HG02885 (cell line): Measurements from ENCODE around the gene UTF1.
"Not testable (repeated sequence)": the region's sequence is repeated elsewhere in the genome, so short reads cannot be mapped to it uniquely, and the experiment has no call there.

Experiments used
- ATAC-seq: cut with Tn5 transposase; IDR thresholded peaks from one replicate; pipeline ENCODE4 v1.9.1; 2021; ENCODE audit warnings: mild to moderate bottlenecking; ENCODE audit not compliant: unreplicated experiment, poor library complexity

The UTF1 gene

GRCh38 chr10:133224756-133225372 is 5.2 kb upstream of the UTF1 start:
- no peak for ATAC-seq

GRCh38 chr10:133225707-133226191 is 4.3 kb upstream of the UTF1 start:
- ATAC-seq = no peak

DNA sequence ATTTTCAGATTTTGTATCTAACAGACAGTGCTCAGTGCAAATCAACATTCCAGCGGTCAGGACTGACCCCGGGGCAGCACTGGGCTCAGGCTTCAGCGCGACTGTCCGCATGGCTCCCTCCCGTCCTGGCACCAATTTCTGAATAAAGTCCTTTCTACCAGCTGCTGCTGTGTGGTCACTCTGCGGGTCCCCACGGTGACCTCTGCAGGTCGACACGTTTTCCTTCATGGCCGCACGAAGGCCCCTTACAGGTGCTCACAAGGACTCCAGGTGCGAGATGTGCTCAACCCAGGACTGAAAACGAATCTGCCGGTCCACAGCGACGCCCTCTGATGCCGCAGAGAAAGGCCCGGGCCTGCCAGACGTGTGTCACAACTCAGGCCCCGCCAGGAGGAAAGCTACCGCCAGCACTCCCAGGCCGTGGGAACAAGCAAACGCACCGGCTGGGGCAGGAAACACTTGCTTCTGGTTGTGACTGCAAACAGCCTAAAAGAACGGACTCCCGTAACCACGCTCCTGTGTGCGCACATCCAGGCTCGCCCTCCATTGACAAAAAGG is 3.7 kb upstream of the UTF1 start:
- ATAC-seq = no peak

DNA sequence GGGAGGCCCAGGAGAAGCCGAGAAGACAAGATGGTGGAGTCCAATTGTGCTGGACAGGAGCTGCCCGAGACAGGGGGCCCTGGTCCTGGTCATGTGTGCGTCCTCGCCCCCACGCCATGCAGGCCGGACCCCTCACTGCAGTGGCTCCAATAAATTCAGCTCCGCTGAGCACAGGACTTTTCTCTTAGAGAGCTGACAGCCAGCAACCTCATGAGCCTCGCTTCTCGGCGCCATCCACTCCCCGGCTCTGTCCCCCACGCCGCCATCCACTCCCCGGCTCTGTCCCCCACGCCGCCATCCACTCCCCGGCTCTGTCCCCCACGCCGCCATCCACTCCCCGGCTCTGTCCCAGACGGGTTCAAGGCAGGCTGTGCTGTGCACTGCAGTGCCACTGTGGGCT is 2.8 kb upstream of the UTF1 start:
- no peak for ATAC-seq

DNA sequence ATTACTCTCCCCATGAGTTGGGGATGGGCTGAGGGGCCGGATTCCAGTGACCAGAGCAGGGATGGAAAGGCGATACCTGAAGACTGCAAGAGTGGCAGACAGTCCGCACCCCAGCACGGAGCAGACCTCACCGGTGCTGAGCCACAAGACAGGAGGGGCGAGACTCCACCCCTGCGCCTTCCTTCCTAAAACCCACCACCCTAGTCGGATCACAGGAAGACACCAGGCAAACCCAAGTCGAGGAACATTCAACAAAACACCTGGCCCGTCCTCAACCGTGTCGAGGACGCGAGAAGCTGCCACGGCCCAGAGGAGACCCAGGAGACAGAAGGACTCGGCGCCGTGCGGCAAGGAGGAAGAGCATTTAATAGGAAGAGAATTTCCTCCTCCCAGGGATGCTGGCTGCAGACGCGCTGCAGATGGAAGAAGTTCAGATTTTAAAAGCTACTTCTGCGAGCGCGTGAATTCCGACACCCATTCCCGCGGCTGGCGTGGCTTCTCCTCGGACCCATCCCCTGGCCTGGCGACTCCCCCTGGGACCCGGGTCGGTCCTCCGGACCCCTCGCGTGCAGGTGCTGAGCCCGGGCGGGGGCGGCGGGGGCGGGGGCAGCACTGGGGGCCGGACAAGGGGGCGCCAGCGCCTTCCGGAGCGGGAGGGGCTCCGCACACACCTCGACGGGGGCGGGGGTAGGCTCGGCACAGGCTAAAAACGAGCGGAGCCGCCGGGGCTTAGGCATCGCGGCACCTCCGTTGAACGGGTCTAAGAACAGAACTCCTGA is 563 bp upstream of the UTF1 start:
- no peak for ATAC-seq

DNA sequence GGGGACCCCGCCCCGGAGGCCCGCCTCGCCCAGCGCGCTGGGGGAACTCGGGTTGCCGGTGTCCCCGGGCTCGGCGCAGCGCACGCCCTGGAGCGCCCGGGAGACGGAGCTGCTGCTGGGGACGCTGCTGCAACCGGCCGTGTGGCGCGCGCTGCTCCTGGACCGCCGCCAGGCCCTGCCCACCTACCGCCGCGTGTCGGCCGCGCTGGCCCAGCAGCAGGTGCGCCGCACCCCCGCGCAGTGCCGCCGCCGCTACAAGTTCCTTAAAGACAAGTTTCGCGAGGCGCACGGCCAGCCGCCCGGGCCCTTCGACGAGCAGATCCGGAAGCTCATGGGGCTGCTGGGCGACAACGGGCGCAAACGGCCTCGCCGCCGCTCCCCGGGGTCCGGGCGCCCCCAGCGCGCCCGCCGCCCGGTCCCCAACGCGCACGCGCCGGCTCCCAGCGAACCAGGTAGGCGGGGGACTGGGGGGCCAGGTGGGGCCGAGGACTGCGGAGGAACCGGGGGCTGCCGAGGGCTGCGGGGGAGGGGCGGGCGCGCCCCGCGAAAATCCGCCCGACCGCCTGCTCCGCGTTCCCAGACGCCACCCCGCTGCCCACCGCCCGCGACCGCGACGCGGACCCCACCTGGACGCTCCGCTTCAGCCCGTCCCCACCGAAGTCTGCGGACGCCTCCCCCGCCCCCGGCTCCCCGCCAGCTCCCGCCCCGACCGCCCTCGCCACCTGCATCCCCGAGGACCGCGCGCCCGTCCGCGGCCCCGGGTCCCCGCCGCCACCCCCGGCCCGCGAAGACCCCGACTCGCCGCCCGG is 574 bp downstream of the UTF1 start:
- no peak for ATAC-seq

DNA sequence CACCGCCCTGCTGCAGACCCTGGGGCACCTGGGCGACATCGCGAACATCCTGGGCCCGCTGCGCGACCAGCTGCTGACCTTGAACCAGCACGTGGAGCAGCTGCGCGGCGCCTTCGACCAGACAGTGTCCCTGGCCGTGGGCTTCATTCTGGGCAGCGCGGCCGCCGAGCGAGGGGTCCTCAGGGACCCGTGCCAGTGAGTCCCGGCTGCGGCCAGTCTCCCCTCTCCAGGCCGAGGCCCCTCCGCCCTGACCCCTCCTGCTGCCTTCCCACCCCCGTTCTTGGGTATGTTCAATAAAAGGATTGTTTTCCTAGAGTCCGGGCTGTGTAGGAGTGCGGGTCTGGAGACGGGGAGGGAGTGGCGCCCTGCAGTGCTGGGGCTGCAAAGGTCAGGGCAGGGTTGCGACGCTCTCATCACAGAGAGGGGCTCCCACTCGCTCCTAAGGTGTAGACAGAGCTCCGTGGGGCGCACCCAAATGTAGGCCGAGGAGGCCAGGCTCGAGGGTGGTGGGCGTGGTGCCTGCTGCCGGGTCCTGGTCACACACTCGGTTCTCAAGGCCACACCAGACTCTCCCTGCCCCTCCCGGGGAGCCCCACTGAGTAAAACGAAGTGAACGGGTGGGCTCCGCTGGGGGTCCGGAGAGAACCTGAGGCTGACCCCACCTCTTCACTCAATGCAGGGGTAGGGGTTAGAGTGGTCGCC is 1.4 kb downstream of the UTF1 start:
- no peak for ATAC-seq

GRCh38 chr10:133231946-133232574 is 2.0 kb downstream of the UTF1 start:
- ATAC-seq = no peak

DNA sequence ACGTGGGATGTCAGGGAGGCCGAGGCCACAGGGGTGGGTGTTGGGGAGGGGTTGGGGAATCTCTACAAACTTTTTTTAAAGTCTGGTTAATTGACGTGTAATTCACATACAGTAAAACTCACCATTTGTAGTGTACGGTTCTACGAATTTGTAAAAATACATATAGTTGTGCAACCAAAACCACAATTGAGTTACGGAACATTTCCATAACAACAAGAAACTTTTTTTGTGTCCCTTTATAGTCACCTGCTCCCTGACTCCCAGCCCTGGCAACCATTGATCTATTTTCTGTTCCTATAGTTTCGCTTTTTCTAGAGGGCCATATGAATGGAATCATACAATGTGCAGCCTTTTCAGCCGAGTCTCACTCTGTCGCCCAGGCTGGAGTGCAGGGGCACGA is 4.8 kb downstream of the UTF1 start:
- ATAC-seq = not testable (repeated sequence)

GRCh38 chr10:133235265-133235855 is 5.3 kb downstream of the UTF1 start:
- ATAC-seq = no peak

DNA sequence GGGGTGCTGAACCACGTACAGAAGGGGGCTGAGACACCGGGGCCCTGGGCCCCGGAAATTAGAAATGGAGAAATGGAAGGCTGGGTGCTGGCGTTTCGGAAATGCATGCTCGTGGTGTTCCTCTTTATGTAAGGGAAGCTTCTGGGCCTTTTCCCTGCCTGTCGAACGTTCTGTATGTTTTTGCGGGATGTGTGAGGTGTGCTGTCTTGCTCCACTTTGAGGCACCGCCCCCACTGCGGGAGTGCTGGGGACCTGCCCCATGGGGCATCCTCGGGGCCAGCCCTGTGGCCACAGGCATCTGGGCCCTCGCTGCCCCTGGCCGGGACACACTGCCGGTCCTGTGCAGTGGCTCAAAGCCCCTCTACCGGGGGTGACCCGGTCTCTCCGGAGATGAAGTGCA is 5.9 kb downstream of the UTF1 start:
- no peak for ATAC-seq

DNA sequence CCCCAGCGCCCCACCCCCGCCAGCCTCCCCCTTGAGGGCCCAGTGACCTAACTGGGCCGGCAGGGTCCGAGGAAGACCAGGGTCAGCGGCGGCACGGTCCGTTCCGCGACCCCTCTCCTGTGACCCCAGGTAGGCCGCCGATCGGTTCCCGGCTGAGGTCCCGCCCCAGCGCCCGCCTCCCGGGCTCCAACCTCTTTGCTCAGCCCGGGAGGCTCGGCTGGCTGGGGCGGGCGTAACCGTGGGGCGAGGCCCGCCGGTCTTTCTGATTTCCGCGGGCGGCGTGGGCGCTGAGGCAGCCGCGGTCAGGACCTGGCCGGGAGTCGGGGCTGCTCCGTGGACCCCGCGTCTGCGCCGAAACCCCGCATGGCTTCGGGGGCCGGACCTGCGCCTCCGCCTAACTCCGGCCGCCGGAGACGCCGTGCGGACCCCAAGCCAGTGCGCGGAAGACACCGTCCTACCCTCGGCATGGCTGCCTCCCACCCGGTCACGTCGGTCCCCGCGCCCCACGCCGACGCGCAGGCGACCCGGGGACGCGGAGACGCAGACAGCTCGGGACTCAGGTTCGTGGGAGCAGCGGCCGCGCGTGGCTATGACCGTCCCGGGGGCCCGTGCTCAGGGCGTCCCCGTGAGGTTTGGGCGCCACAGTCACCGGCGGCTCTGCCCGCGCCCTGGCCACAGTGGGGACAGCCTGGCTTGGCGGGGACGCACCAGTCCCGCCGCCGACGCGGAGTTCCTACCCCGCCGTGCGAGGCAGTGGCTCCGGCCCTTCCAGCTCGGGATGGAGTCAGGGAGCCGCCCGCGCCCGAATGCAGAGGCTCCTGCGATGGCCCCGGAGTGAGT is 6.6 kb downstream of the UTF1 start:
- no peak for ATAC-seq

DNA sequence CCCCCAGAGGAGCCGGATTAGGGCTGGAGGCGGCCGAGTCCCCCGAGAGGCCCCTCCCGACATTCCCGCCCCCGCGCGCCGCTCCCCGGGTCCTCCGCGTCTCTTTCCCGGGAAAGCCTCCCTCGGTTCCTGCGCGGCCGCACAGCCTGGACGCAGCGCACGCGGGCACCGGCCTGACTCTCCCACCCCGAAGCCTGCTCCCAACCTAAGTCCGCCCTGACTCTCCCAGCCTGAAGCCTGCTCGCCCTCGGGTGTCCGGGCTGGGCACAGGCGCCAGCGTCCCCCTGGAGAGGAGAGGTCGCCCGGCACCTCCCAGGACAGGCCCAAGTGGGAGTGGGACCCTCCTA is 7.2 kb downstream of the UTF1 start:
- no peak for ATAC-seq

- ATAC-seq = no peak
Measured at GRCh38 chr10:133237588-133238465, 7.8 kb downstream of the UTF1 start, which contains the start of gene VENTX. VENTX (plus strand) TSS chr10:133237855; CDS start chr10:133237915, 60 bp downstream.

- no peak for ATAC-seq
Measured at GRCh38 chr10:133238466-133238804, 8.4 kb downstream of the UTF1 start.

GRCh38 chr10:133239990-133240389 is 10.0 kb downstream of the UTF1 start:
- no peak for ATAC-seq

DNA sequence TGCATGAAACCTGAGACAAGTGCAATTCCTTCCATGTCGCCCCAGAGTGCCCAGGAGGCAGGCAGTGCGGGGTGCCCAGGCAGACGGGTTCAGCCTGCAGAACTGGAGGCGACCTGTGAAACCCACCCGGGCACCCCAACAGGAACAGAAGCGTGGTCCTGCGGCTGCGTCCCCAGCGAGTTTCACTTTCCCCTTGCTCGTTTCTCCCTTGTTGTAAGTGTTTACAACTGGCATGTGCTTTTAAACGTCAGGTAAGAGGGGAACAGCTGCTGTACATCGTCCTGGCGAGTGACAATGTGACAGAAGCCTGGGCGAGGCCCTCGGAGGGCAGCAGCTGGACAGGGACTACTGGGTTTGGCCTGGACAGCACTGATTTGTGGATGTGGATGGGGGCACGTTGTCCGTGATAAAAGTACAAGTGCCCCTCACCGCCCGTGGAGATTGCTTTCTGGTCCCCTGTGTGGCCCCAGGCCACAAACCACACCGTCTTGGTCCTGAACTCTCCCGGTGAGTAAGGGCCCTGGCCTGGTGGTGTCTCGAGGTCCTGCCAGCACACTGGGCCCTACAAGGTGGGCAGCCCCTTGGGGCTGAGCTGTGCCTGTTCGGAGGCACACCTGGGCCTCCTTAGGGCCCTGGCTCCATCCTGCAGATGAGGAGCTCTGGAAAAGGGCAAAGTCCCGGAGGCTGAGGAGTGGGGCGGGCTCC is 11.6 kb downstream of the UTF1 start:
- peak; percentile 48 for ATAC-seq
